Type B pancreatic cell (in vitro differentiated cells): Measurements from ENCODE around the gene MAGI3. TPM values are rescaled to one million over a fixed set of nuclear protein-coding genes. Genes with fewer than 3 reads are reported as not detected.
"Not testable (repeated sequence)": the region's sequence is repeated elsewhere in the genome, so short reads cannot be mapped to it uniquely, and the experiment has no call there.

Experiments used
- DNase-seq: peaks from one replicate; pipeline ENCODE4 v3.0.0; 2021; ENCODE audit warnings: mixed read lengths; ENCODE audit not compliant: unreplicated experiment; ENCODE audit errors: extremely low spot score
- H3K27ac Mint-ChIP-seq: 2 replicates; pipeline ENCODE4 v1.8.0; 2021; ENCODE audit warnings: mild to moderate bottlenecking, mixed read lengths
- H3K27me3 Mint-ChIP-seq: 2 replicates; pipeline ENCODE4 v1.8.0; 2021; ENCODE audit warnings: mixed read lengths
- H3K36me3 Mint-ChIP-seq: 2 replicates; pipeline ENCODE4 v1.8.0; 2021; ENCODE audit warnings: mixed read lengths
- H3K4me1 Mint-ChIP-seq: one replicate; pipeline ENCODE4 v1.8.0; 2021; ENCODE audit warnings: mixed read lengths; ENCODE audit not compliant: unreplicated experiment
- H3K4me3 Mint-ChIP-seq: 2 replicates; pipeline ENCODE4 v1.8.0; 2021; ENCODE audit warnings: mild to moderate bottlenecking, mixed read lengths
- H3K9me3 Mint-ChIP-seq: 2 replicates; pipeline ENCODE4 v1.8.0; 2021; ENCODE audit warnings: mixed read lengths
- total RNA-seq: library from RNA; stranded (reverse); gene quantifications from 2 replicates; pipeline ENCODE4 v1.2.1, GENCODE V29; 2021; ENCODE audit warnings: low replicate concordance
- TF ChIP-seq, protein P1 (sequence below): fragments of 200-600 bp; sonication (generic); conservative IDR thresholded peaks from 2 replicates; pipeline ENCODE4 v1.5.0; 2021; ENCODE audit warnings: antibody characterized with exemption, mild to moderate bottlenecking

The MAGI3 gene
- total RNA-seq, 1 donor from 2014 or later: 19.2 TPM

DNA sequence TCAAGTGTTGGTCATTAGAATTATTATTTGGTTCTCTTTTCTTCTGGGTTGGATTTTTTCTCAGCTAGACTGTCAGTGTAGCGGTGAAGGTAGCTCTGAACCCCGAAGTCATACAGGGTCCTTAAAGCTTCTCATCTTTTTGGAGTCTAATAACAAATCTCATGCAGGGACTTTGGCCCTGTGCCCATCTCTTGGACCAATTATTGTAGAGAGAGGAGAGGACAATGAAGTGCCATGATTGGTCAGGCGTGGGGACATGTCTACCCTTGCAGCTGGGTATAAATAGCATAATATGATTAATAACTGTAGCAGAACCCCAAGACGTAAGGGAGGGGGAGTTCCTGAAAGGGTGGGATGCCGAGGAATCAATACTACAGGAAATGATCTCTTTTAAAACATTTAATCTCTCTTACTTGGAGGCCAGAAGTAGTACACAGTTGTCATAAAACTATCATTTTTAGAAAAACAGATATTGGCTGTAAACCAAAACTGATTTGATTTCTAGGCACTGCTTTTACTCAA is 8.8 kb downstream of the MAGI3 start:
- Mint-ChIP-seq H3K36me3 (no peaks in the 10 kb centered on the region), H3K4me3 (no peak overlapping the region), H3K27ac (no peak overlapping the region), H3K9me3 (no peaks in the 10 kb centered on the region), H3K4me1 (peaks cover 30% of the 10 kb centered on the region), H3K27me3 (no peaks in the 10 kb centered on the region)
- no peak for DNase-seq
- TF ChIP-seq, protein P1, sequence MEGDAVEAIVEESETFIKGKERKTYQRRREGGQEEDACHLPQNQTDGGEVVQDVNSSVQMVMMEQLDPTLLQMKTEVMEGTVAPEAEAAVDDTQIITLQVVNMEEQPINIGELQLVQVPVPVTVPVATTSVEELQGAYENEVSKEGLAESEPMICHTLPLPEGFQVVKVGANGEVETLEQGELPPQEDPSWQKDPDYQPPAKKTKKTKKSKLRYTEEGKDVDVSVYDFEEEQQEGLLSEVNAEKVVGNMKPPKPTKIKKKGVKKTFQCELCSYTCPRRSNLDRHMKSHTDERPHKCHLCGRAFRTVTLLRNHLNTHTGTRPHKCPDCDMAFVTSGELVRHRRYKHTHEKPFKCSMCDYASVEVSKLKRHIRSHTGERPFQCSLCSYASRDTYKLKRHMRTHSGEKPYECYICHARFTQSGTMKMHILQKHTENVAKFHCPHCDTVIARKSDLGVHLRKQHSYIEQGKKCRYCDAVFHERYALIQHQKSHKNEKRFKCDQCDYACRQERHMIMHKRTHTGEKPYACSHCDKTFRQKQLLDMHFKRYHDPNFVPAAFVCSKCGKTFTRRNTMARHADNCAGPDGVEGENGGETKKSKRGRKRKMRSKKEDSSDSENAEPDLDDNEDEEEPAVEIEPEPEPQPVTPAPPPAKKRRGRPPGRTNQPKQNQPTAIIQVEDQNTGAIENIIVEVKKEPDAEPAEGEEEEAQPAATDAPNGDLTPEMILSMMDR: no peak

DNA sequence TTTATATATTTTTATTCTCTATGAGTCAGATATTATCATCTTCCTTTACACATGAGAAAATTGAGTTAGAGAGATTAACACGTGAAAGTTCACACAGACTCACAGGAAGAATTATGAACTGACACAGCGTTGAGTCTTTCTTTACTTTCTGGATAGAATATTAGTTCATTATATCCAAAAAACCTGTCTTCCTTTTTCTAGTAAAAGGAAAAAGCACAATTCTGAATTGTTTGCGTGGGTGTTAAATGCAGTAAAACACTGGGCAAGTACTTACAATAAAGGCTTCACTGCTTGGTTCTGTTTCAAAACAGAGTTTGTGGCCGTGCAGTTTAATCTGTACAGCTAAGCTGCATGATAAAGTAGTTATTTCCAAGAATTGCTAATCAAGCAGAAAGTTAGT is 10.8 kb downstream of the MAGI3 start:
- peaks cover 28% of the 10 kb centered on the region for H3K4me1 Mint-ChIP-seq
- no peak overlapping the region for H3K4me3 Mint-ChIP-seq
- H3K9me3 Mint-ChIP-seq: no peaks in the 10 kb centered on the region
- no peaks in the 10 kb centered on the region for H3K27me3 Mint-ChIP-seq
- DNase-seq: no peak
- TF ChIP-seq, protein P1: no peak
- no peaks in the 10 kb centered on the region for H3K36me3 Mint-ChIP-seq
- H3K27ac Mint-ChIP-seq: no peak overlapping the region

DNA sequence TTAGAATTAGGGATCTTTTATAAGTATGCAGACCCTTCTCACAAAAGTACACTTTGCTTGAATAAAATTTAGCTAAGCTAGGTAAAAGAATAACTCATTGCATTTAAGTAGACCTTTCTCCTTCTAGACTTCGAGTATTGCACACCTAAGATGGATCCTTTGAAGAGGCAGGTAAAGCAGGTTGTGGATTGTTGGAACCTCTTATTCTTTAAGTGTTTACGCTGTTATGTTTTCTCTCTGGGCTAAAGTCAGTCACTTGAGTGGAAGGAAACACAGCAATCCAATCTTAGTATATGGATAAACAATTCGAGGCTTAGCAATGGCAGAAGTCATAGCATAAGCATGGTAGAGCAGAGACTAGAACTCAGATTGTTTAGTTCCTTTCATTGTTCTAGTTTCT is 11.4 kb downstream of the MAGI3 start:
- Mint-ChIP-seq H3K9me3 (no peaks in the 10 kb centered on the region), H3K27ac (no peak overlapping the region), H3K36me3 (no peaks in the 10 kb centered on the region), H3K4me1 (peaks cover 26% of the 10 kb centered on the region), H3K27me3 (no peaks in the 10 kb centered on the region), H3K4me3 (no peak overlapping the region)
- no peak for DNase-seq
- TF ChIP-seq, protein P1: no peak

DNA sequence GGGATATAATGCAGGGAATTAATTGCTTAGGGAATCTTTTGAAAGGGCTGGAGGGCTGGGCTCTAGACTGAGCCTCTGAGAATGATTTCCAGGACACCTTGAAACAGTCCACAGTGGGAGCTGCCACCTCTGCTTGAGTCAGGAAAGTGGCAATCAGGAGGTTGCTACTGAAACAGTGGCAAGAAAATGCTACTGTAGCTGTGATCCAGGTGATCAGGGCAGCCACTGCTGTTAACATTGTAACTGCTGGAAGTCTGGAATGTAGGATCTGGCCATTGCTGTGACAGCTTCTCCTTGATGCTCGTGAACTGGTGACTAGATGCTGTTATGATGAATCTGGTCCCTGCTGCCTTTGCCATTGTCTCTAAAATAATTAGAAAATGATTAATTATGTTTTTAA is 12.8 kb downstream of the MAGI3 start:
- H3K27ac Mint-ChIP-seq: no peak overlapping the region
- no peak for DNase-seq
- no peaks in the 10 kb centered on the region for H3K9me3 Mint-ChIP-seq
- H3K36me3 Mint-ChIP-seq: no peaks in the 10 kb centered on the region
- TF ChIP-seq, protein P1: no peak
- peaks cover 27% of the 10 kb centered on the region for H3K4me1 Mint-ChIP-seq
- H3K4me3 Mint-ChIP-seq: no peak overlapping the region
- no peaks in the 10 kb centered on the region for H3K27me3 Mint-ChIP-seq

DNA sequence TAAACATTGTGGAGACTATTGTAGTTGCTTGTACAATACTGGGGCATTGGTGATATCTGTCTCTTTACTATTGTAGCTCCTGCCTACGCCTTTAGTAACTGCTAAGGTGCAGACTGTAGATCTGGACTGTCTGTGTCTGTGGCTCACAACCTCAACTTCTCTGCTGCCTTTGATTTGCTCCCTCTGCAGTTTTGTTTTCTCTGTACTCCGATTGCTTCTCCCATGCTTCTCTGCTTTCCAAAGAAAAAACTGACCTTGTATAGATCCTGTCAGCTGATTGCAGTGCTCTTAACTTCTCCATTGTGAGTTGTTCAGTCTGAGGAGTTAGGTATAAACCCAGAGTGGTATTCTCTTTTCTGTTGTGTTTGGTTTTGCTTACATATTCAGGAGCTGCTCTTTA is 15.3 kb downstream of the MAGI3 start:
- no peaks in the 10 kb centered on the region for H3K9me3 Mint-ChIP-seq
- peaks cover 15% of the 10 kb centered on the region for H3K4me1 Mint-ChIP-seq
- TF ChIP-seq, protein P1: no peak
- H3K36me3 Mint-ChIP-seq: no peaks in the 10 kb centered on the region
- DNase-seq: no peak
- no peak overlapping the region for H3K4me3 Mint-ChIP-seq
- no peak overlapping the region for H3K27ac Mint-ChIP-seq
- no peaks in the 10 kb centered on the region for H3K27me3 Mint-ChIP-seq

DNA sequence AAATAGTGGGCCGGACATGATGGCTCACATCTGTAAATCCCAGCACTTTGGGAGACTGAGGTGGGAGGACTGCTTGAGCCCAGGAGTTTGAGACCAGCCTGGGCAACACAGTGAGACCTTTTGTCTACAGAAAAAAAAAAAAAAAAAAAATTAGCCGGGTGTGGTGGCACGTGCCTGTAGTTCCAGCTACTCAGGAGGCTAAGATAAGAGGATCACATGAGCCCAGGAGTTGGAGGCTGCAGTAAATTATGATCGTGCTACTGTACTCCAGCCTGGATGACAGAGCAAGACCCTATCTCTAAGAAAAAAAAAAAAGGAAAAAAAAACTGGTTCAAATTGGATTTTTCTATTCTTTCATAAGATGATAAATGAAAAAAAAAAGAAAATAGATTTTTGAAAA is 15.8 kb downstream of the MAGI3 start:
- not testable (repeated sequence) for H3K27me3 Mint-ChIP-seq, H3K4me3 Mint-ChIP-seq, H3K9me3 Mint-ChIP-seq, H3K27ac Mint-ChIP-seq, DNase-seq, H3K36me3 Mint-ChIP-seq
- peaks cover 15% of the 10 kb centered on the region for H3K4me1 Mint-ChIP-seq
